Transverse colon (tissue), 4 donors: ENCODE measurements around the gene EARS2. TPM values are rescaled to one million over a fixed set of nuclear protein-coding genes. Genes with fewer than 3 reads are reported as not detected.

ENCODE experiments used
- DNase-seq: peaks from one replicate; pipeline ENCODE4 v3.0.0-alpha.2; 2019
- H3K27ac ChIP-seq, 4 donors: fragments of 200-600 bp; sonication (generic); 2 replicates each; pipeline ENCODE4 v1.5.1; 2016 to 2018; ENCODE audit warnings: inconsistent platforms in 4 of 4
- H3K27me3 ChIP-seq: fragments of 200-600 bp; sonication (generic); 2 replicates; pipeline ENCODE4 v1.5.1; 2017; ENCODE audit warnings: inconsistent platforms
- H3K36me3 ChIP-seq, 4 donors: fragments of 200-600 bp; sonication (generic); 2 replicates each; pipeline ENCODE4 v1.5.1; 2017 to 2019; ENCODE audit warnings: inconsistent platforms in 4 of 4
- H3K4me1 ChIP-seq, 4 donors: fragments of 200-600 bp; sonication (generic); 2 replicates each; pipeline ENCODE4 v1.5.1; 2017 to 2020; ENCODE audit warnings: inconsistent platforms in 4 of 4
- H3K4me3 ChIP-seq, 4 donors: fragments of 200-600 bp; sonication (generic); 1 replicate in 1 of 4; 2 replicates in 3 of 4; pipeline versions ENCODE4 v1.5.1 to v1.6.1; 2017 to 2019; ENCODE audit warnings: inconsistent platforms in 4 of 4
- H3K9me3 ChIP-seq, 2 donors: fragments of 200-600 bp; sonication (generic); 2 replicates each; pipeline ENCODE4 v1.5.1; 2017 to 2019; ENCODE audit warnings: inconsistent platforms in 2 of 2
- CTCF ChIP-seq, 5 experiments: fragments of 200-600 bp in 3 of 5; fragments of 450-650 bp in 2 of 5; sonication (generic) in 3 of 5; IDR thresholded peaks; 1 replicate in 2 of 5; 2 replicates in 3 of 5; pipeline ENCODE4 v1.5.1; 2016 to 2017; ENCODE audit warnings: antibody characterized with exemption in 5 of 5, inconsistent platforms in 3 of 5, mild to moderate bottlenecking in 2 of 5, moderate library complexity in 1 of 5
- EP300 ChIP-seq: sonication (generic); formaldehyde crosslinking; IDR thresholded peaks from one replicate; pipeline ENCODE4 v1.6.1; 2017; ENCODE audit warnings: antibody characterized with exemption, low read depth
- POLR2A ChIP-seq: fragments of 450-650 bp; IDR thresholded peaks from one replicate; pipeline ENCODE4 v1.6.1; 2016; ENCODE audit warnings: antibody characterized with exemption, mild to moderate bottlenecking, moderate library complexity
- POLR2AphosphoS5 ChIP-seq, 3 donors: sonication (generic); formaldehyde crosslinking; IDR thresholded peaks; one replicate each; pipeline ENCODE4 v1.6.1; 2016; ENCODE audit warnings: antibody characterized with exemption in 3 of 3
- WGBS, 2 donors: methylation state at CpG; one replicate each; pipeline ENCODE4 v1.1.5; 2018; ENCODE audit warnings: low coverage in 1 of 2; 5-methylcytosine and 5-hydroxymethylcytosine counted together
- in situ Hi-C, 4 donors: fragments of 200-750 bp; cut with MboI; loops; one replicate each; pipeline versions ENCODE4 v1.15.0 to v1.15.1; 2017; ENCODE audit warnings: low sequenced_read_pairs in 3 of 4, low pct_ligation_motif_present in 1 of 4, low pct_unique_long_range_greater_than_20kb in 1 of 4
- intact Hi-C: fragments of 100-400 bp; cut with DNase I; formaldehyde crosslinking; loops from one replicate; pipeline ENCODE4 v1.15.1; 2023; ENCODE audit warnings: low total_unique reads
- total RNA-seq, 4 donors: library from RNA; depleted of rRNA; stranded (reverse); fragments of >200 nt; gene quantifications; one replicate each; pipeline ENCODE4 v1.1.0, GENCODE V29; 2016

EARS2 gene
- total RNA-seq, 4 donors from 2014 or later: 9.4 to 88.2 (median 14.3) TPM

DNA sequence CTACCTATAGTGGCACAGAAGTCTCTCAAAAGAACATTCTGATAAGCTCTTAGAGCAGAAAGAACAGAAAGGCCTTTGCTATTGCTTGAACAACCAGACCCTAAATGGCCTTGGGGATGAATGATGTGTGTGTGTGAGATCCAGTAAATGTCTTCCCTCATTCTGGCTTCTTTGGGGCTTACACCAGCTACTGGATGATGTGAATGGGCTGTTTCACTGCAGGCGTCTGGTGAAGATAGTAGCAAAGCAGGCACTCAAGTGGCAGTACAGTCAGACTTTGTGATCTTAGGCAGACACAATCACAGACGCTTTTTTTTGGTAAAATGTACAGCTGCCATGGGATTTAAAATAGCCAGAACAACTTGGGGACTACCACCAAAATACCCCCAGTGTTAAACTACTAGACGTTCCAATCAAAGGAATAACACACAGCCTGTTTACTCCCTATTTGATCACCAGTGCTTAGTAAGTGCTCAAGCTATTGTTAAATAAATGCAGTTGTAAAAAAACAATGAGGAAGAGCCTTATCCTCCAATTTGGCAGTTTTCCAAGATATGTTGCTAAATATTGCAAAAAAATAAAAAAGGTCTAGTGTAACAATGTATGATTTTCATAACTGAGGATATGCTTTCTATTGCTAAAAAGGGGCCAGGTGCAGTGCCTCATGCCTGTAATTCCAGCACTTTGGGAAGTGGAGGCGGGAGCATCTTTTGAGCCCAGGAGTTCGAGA, 21.1 kb upstream of the EARS2 start:
- Histone ChIP-seq H3K36me3 (peaks cover 0 to 25% (median 11%) of the 10 kb centered on the region in 4 donors), H3K4me3 (no peak overlapping the region), H3K9me3 (no peaks in the 10 kb centered on the region), H3K27me3 (no peaks in the 10 kb centered on the region), H3K4me1 (no peaks in the 10 kb centered on the region), H3K27ac (no peak overlapping the region)
- in situ Hi-C loops (no loop called here), intact Hi-C loops (no loop called here)
- no peak for DNase-seq
- WGBS, 2 donors: 25 to 55% methylated on average over 1 to 5 of the region's 5 CpGs
- TF ChIP-seq POLR2A (no peak), POLR2AphosphoS5 (IDR thresholded peaks at IDR 0.05) (no peak), CTCF (IDR thresholded peaks at IDR 0.05) (no peak), EP300 (no peak)

GRCh38 chr16:23577493-23577892, 20.3 kb upstream of the EARS2 start:
- intact Hi-C loops (no loop called here), in situ Hi-C loops (no loop called here)
- DNase-seq: no peak
- Histone ChIP-seq H3K9me3 (no peaks in the 10 kb centered on the region), H3K36me3 (peaks cover 0 to 32% (median 11%) of the 10 kb centered on the region in 4 donors), H3K27ac (no peak overlapping the region), H3K27me3 (no peaks in the 10 kb centered on the region), H3K4me3 (no peak overlapping the region), H3K4me1 (no peaks in the 10 kb centered on the region)
- WGBS, 2 donors: 89% methylated on average over 2 of the region's 2 CpGs; no CpG with 5 or more reads in 1 of the 2 donors
- TF ChIP-seq CTCF (IDR thresholded peaks at IDR 0.05) (no peak), POLR2A (no peak), EP300 (no peak), POLR2AphosphoS5 (IDR thresholded peaks at IDR 0.05) (no peak)

GRCh38 chr16:23575834-23576233, 18.7 kb upstream of the EARS2 start:
- TF ChIP-seq POLR2AphosphoS5 (IDR thresholded peaks at IDR 0.05) (no peak), POLR2A (no peak), CTCF (IDR thresholded peaks at IDR 0.05) (no peak), EP300 (no peak)
- H3K9me3 ChIP-seq: no peaks in the 10 kb centered on the region
- intact Hi-C loops (no loop called here), in situ Hi-C loops (no loop called here)
- peaks cover 0 to 33% (median 8%) of the 10 kb centered on the region in 4 donors for H3K36me3 ChIP-seq
- H3K27me3 ChIP-seq: no peaks in the 10 kb centered on the region
- WGBS, 2 donors: 87 to 90% methylated on average over 2 to 3 of the region's 3 CpGs
- no peak for DNase-seq
- H3K4me1 ChIP-seq: no peaks in the 10 kb centered on the region
- H3K4me3 ChIP-seq: no peak overlapping the region
- no peak overlapping the region for H3K27ac ChIP-seq

- intact Hi-C loops: no loop called here
- H3K9me3 ChIP-seq: no peaks in the 10 kb centered on the region
- WGBS, 2 donors: 79 to 100% methylated on average over 1 to 5 of the region's 5 CpGs
- H3K27ac ChIP-seq: no peak overlapping the region
- TF ChIP-seq EP300: no peak
- no peak for TF ChIP-seq POLR2A
- TF ChIP-seq POLR2AphosphoS5 (IDR thresholded peaks at IDR 0.05): no peak
- no peak for TF ChIP-seq CTCF (IDR thresholded peaks at IDR 0.05)
- in situ Hi-C loops: no loop called here
- no peaks in the 10 kb centered on the region for H3K27me3 ChIP-seq
- peaks cover 0 to 36% (median 12%) of the 10 kb centered on the region in 4 donors for H3K36me3 ChIP-seq
- no peak overlapping the region for H3K4me3 ChIP-seq
- DNase-seq: no peak
- no peaks in the 10 kb centered on the region for H3K4me1 ChIP-seq
Measured at GRCh38 chr16:23573817-23574216, 16.7 kb upstream of the EARS2 start.
